ENCODE results near the gene AUTS2.

The AUTS2 gene

DNA sequence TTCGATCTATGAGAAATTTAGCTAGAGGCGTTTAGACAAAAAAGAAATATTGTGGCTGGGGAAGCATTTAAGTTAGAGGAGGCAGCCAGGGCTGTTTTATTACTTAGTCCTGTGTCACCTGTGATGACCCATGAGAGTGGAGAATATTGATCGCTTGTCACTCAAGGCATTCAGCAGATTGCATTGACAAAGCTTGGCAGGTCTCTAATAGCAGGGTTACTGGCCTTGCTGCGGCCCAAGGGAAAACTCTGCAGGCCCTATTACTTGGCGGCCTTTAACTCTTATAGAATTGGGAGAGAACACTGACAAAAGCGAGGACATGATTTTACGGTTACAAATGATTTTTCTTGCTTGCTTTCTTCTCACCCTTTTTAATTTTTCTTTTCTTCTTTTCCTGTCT, 473.5 kb downstream of the AUTS2 start:
- no peak for DNase-seq (ENCODE audit: low read depth)

DNA sequence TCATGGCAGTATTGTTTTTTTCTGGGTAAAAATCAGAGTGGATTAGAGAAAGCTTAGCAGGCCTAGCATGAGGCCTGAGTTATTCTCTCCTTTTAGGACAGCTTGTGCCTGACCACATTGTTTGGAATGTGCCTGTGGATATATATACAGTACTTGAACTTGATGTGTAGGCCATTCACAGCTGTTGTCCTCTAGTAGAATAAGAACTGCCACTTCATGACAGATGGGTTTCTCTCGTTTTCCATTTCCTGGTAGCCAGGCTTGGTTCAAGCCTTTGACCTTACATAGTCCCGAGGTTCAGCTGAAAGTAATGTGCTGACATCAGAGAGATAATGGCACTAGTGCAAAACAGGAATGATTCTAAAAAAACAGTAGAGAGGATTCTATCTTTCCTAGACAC, 473.9 kb downstream of the AUTS2 start:
- no peak for DNase-seq (ENCODE audit: low read depth)

DNA sequence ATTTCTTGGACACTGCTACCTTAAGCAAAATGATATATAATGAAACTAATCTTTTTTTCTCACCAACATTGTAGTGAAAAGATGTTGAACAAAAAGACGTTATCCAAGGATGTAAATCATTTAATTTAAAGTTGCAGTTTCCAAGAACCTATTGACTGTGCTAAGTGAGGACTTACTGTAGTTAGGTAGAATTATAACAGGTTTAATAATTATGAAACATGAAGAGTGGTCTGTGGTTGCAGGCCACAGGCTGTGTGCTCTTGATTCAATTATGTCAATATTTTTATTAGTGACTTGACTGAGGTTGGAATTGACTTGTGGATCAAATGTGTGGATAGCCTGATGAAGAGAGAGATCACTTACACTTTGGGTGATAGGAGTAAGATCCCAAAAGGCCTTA, 478.1 kb downstream of the AUTS2 start:
- no peak for DNase-seq (ENCODE audit: low read depth)

DNA sequence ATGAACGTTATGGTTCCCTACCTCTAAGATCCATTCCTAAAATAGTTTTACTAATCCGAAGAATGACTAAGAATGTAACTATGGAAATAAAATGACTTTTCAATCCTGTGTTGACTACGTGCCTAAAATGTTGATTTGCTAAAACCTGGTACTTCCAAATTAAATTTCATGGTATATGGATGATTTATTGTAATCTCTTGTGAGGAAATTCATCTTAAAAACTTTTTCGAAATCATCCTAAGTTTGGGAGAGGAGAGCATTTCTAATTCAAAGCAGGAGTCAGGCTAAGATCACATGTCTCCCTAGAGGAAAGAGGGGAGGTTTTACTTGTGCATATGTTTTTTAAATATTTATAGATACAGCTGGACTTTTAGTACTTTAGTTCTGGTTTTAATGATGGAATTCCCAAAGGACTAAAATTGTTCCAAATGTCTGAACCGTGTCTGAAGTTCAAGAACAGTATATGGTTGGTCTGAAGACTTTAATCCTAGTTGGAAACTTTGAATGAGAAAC, 483.9 kb downstream of the AUTS2 start:
- no peak for DNase-seq (ENCODE audit: low read depth)

DNA sequence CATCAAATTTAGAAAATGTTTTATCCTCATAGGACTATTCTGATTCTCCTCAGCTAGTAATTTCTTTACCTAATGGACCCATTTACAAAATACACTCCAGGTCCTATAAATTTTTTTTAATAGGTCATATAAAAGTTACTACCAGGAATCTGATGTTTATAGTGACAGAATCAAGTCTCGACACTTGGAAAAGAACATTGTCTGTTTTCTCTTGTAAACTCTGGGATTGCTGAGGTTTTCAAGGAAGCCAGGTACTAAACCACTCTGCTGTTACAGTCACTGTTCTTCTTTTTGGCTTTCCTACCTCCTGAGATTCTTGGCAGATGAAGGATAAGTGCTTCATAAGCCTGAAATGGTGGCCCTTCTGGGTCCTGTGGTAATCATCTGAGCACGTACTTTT, 493.1 kb downstream of the AUTS2 start:
- DNase-seq (ENCODE audit: low read depth) = no peak

DNA sequence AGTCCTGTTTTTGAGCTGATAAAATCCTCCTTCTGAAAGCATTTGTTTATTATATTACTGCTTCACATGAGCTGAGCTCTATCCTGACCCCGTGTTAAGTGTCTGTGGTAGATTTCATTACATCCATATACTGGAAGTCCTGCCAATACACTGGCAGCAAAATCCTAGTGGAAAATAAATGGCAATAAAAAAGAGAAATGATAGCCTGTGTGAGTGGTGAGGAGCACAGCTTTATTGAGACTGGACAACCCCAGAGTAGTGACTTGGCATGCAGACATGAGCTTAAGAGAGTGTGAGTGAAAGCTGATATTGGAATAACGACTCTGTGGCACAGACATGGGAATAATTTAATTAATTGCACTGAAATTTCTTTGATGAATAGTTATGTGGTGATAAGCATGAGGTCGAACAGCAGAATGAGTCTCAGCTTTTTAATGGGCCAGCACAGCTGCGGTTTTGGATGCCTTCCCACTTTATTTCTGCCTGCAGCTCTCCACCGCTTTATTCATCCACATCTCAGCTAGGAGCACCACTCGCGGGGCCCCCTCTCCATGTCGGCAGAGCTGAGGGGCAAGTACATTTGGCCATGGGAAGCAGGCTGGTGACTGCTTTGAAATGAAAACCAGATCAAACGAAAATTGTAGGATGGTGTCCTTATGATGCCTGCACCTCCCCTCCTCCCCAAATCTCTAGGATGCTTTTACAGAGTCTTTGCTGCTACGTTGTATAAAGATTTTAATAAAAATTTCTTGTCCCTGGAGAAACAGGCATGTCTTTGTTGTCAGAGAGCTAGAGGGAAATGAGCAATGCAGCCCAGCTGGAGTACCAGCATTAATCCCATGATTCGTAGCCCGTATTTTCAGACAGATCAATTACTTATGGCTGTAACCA, 494.3 kb downstream of the AUTS2 start:
- DNase-seq (ENCODE audit: low read depth) = no peak

DNA sequence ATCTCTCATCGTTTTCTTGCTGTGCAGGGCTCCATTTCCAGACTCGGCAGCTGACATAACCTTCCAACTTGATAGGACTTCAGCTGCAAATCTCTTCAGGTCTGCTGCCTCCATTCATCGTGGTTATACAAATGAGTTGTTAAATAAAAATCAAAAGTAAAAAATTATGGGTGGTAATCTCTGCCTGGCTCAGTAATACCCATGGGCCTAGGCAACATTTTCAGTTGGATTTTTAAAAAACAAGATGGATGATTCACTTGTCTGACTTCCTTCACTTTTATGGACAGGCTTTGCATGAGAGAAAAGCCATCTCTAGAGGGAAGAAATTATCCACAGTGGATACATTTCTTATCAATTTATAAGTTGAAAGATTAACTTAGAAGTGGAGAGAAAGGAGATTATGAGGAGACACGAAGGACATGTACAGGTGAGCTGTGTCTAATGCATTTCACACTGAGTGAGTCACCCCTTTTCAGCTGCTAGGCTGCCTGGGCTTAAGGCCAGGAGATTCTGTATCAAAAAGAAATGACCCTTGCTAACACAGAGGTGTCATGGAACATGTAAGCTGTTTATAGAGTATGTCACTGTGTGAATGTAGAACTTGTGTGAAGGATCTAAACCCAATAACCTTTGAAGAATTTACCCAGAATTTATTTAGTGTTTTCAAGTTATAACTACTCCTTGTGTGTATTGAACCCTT, 495.1 kb downstream of the AUTS2 start:
- no peak for DNase-seq (ENCODE audit: low read depth)

DNA sequence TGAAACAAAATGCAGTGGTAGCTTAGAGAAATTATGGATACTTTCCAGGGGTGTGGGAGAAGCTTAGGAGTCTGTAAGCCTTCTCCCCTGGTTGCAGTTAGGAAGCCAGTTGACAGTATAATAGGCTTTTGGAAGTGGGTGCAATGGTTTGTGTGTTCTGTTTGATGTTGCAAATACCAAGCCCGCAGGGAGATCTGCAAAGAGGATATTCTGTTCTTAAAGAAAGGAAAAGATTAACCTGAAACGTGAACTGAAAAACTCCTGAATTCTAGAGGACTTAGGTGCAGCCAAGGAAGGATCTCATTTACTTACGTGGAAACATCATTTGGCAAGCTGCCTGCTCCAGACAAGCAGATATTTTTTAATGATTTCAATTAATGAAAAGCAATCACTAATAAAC, 496.6 kb downstream of the AUTS2 start:
- DNase-seq (ENCODE audit: low read depth) = no peak

DNA sequence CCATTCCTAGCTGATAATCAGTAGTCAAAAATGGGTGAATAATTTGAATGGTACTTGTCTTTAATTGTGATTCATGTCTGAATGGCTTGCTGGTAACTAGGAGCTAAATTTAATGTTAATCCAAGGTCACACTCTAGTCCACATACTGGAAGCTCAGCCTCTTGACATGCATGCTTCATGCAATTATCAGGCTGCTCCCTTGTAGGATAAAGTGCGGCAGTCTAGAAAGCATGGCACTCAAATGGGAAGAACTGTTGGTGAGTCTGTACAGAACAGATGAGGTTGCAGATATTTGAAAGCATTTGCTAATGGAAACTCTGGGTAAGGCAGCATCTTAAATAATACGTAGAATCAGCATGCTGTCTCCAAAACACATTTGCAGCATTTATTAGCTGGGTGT, 499.4 kb downstream of the AUTS2 start:
- no peak for DNase-seq (ENCODE audit: low read depth)

DNA sequence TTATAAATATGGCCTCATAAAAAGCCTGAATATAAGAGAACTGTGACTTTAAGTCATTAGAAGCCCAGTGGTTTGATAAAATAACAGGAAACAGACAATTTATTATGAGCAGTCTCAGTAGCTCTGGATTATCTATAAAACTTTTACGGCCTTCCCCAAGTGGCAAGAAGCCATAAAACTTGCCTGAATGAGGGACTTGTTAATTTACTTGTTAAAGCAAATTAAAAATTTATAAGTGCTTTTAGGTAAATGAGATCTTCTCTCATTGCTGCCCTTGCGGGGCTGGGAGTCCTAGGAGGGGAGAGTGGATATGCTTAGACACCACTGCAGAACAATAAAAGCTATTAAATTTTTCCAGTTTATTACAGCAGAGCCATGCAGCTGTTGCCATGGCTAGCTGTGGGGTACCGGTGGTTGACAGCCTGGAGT, 499.9 kb downstream of the AUTS2 start:
- no peak for DNase-seq (ENCODE audit: low read depth)

DNA sequence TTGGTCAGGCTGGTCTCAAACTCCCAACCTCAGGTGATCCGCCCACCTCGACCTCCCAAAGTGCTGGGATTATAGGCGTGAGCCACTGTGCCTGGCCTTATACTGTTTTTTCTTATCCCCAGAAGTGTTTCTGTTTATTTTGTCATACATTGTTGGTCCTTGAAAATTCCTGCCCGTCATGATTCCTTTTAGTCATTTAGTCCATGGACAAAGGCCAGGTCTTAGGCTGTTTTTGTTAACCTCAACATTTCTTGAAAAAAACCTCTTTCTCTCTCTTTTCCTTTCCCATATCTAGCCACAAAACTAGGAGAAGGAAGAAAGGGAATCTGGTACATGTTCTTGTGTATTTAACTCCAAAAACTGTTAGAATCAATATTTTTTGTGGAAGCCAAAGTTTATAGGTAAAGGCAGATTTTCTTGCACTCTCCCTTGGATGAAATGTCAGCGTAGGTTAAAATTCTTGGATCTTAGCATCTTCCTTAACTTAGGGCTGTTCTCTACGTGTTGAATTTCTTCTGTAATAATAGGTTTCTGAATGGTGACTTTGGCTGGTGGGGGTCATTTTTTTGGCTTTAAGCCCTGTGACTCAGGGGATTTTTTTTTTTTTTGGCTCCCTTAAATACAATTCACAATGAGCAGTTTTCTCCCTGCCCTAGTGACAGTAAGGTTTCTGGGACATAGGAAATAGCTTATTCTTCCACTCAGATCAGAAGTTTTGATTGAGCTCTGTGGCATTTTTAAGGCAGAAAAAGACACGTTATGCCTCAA, 500.8 kb downstream of the AUTS2 start:
- DNase-seq (ENCODE audit: low read depth) = no peak

DNA sequence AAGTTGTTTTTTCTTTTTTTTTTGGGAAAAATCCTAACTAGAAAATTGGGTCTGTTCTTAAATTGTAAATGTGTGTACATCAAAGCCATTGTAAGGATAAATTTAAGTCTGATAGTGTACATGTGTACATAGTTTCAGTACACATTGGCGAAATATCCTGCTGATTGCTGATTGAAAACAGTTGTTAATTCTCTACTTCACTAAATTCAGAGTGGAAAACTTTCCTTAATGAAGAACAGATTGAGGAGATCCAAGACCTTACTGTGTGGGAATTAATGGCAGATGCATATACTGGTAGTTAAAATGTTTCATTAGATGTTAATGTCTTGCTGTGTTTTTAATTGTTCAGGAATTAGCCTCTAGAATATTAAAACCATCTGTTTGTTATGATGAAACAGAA, 506.0 kb downstream of the AUTS2 start:
- DNase-seq (ENCODE audit: low read depth) = no peak

DNA sequence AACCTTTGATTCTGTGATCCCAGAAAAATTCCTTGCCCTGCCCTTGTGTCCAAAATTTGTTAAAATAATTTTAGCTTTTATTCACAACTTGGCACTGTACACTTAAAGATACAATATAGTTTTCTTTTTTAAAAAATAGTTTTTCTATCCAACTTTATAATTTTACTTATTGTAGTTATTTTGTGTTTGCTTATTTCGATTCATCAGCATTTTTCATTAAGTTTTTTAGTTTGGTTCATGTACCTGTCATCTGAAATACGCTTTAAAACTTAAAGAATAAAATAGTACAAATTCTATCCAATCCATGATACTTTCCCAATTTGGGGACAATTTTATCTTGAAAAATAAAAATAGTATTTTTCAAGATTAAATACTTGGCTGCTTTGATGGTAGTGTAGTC, 514.8 kb downstream of the AUTS2 start:
- no peak for DNase-seq (ENCODE audit: low read depth)

DNA sequence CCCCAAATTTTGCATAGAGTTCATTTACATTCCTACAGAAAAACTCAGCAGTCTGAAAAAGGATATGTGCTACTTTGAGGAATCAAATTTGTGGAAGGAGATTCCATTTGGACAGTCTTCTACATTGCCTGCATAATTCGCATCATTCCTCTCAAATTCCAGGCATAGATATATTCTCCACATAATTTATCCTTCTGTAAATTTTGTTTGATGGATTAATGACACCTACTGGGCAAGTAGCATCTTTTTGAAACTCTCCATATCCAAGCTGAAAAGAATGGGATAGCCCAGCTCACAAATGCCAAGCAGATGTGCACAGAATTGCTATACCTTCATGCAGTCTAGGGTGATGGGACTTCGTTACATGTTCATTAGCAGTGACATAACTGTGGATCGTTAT, 515.3 kb downstream of the AUTS2 start:
- no peak for DNase-seq (ENCODE audit: low read depth)

DNA sequence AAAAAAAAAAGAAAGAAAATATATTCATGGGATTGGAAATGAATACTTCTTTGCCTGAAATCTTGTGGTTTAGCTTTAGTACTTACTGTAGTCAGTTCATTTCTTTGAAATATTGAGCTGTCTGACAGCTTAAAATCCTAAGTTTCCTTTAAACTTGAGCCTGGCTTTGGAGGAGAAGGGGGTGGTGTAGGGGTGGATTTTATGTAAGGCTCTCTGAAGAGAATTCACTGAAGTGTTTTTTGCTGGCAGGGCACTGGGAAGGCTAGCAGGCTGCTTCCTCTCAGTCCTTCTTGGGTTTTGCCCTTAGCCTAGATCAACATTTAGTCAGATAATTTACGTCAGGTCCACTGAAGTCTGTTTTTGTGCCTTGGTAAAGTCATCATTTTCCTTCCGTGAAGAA, 516.5 kb downstream of the AUTS2 start:
- DNase-seq (ENCODE audit: low read depth) = no peak

DNA sequence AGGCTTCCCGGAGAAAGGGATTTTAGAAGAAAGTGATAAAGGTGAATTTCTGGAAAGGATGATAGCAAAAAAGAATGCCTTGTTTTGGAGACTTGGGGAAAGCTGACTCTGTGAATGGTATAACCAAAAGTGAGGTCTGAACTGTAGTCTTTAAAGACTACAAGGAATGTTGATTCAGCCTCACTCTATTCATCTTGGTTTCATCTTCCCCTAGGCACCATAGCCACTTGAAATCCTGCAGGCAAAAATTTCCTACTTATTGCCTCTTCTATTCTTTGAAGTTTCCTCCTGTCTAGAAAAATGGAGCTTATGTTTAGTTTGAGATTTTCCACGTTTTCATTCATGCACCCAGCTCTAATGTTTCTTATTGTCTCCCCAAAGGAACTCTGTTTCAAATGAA, 518.0 kb downstream of the AUTS2 start:
- no peak for DNase-seq (ENCODE audit: low read depth)

DNA sequence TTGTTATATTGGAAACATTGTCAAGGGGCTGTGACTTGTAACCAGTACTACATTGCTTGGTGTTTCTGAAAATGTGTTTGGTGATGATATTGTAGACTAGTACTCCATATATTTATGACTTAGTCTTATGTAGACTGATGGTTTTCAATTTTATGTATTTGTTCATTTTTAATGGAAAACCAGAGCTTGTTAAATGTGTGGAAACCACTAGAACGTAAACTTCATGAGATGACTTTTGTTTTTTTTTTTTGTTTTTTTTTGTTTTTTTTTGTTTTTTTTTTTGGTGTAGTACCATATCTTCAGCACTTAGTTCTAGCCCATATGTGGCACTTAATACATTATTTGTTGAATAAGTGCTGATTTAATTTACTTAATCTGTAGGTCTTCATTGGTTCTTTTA, 518.6 kb downstream of the AUTS2 start:
- no peak for DNase-seq (ENCODE audit: low read depth)

DNA sequence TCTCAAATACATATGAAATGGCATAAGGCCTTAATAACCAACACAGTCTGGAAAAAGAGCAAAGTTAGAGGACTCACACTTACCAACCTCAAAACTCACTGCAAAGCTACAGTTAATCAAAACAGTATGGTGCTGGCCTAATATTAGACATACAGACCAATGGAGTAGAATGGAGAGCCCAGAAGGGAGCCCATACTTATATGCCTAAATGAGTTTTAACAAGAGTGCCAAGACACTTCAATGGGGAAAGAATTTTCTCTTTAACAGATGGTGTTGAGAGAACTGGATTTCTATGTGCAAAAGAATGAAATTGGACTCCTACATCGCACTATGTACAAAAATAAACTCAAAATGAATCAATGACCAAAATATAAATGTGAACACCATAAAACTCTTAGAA, 522.6 kb downstream of the AUTS2 start:
- no peak for DNase-seq (ENCODE audit: low read depth)

DNA sequence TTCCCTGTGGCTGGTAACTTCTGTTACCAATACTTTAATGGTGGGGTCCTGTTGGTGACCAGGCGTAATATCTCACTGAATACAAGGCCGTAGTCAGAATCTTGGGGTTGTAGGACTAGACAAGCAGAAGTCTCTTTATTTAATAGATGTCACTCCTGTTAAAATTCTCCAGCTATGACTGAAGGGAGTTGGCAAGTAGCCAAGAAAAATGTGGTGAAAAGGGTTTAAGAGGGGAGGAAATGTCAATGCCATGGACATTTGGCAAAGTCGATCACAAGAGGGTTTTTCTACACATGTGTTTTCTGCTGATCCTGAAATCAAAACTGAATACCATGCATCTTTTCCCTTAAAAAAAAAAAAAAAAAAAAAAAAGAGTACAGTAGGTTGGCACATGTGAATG, 533.5 kb downstream of the AUTS2 start:
- DNase-seq (ENCODE audit: low read depth) = no peak

DNA sequence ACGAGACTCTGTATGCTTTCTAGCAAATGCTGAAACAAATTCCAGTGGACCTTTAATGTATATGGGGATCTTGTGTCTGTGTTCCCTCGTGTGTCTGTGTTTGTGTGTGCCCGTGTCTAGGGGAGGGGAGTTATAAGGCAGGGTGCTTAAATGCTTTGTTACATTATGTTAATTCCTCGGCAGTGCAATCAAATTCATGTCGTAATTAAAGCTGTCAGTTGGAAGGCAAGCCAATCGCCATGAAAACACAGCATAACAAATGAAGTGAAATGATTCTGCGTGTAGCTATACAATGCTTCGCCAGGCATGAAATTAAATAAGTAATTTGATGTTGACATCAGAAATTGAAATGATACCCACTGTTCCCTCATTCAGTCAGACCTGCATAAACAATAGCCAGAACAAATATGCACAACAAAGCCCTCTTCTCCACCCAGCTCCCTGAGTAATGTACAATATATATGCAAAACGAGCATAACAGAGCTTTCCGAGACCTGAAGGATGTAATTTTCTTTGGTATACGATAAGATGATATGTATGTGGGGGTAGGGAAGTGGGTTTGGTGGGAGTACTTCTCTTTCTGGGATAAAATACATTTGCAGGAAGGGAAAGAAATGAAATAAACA, 534.1 kb downstream of the AUTS2 start:
- DNase-seq (ENCODE audit: low read depth) = no peak

DNA sequence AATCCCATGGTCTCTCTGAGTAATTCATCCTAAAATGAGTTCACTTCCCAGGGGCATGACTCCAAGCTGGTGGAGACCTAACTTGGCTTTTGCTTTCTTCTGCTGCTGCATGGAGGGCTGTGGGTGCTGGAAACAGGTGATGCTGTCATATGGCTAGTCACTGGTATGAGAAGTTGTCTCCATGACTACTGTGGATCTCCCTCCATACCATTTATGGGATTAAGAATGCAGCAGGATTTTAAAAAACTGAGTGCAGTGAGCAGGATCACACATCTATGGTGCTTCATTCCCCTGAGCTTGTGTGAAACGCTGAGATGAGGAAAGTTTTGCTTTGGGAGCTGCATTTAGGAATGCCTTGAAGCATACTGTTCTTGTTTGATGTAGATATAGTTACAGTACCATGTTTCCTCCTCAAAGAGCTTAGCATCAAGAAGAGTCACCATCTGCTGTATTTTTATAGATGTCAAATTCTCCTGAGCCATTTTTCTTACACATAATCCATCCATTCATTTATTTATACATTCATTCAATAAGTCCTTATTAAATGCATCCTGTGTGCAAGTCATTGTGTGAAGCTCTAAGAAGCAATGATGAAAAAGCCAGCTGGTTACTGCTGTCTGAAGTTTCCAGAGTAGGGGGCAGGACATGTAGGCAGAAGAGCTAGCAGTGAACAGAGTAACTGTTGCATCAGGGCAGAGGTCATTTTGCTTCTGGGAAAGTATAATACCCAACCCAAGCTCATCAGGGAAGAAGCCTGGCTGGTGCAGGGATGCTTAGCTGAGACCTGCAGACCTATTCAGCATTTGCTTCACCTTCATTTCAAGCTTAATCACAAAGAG, 534.8 kb downstream of the AUTS2 start:
- no peak for DNase-seq (ENCODE audit: low read depth)
